Activated gamma-delta T cell treated with Interleukin-2 at 50 U/mL for 16 hours (primary cell): ENCODE measurements around the gene PBX3.

Experiments
- DNase-seq: peaks from one replicate; pipeline ENCODE4 v3.0.0-alpha.2; 2020

PBX3 gene

GRCh38 chr9:126000731-126001580 is 253.8 kb downstream of the PBX3 start:
- DNase-seq = no peak

GRCh38 chr9:126001581-126002225 is 254.5 kb downstream of the PBX3 start:
- DNase-seq = no peak

- DNase-seq = no peak
Measured at GRCh38 chr9:126002476-126003350, 255.5 kb downstream of the PBX3 start.

GRCh38 chr9:126009047-126009446 is 261.9 kb downstream of the PBX3 start:
- DNase-seq = no peak

GRCh38 chr9:126014726-126015125 is 267.6 kb downstream of the PBX3 start:
- DNase-seq = no peak

- no peak for DNase-seq
Measured at GRCh38 chr9:126015424-126015823, 268.3 kb downstream of the PBX3 start.

GRCh38 chr9:126016579-126017290 is 269.6 kb downstream of the PBX3 start:
- no peak for DNase-seq
